ENCODE data around the gene ALDH1L1.
"Not testable (repeated sequence)": the region's sequence is repeated elsewhere in the genome, so short reads cannot be mapped to it uniquely, and the experiment has no call there.

Gene ALDH1L1

GRCh38 chr3:126081618-126082361 is 98.6 kb downstream of the ALDH1L1 start:
- DNase-seq: peak in 1 of 2 donors; percentile 4

- no peak for DNase-seq
These were observed 99.4 kb downstream of the ALDH1L1 start for GRCh38 chr3:126080970-126081369.

GRCh38 chr3:126078866-126079265 is 101.5 kb downstream of the ALDH1L1 start:
- DNase-seq: no peak

GRCh38 chr3:126077754-126078153 is 102.6 kb downstream of the ALDH1L1 start:
- DNase-seq: no peak

GRCh38 chr3:126076140-126076539 is 104.2 kb downstream of the ALDH1L1 start:
- no peak for DNase-seq

- DNase-seq: no peak
These were observed 110.2 kb downstream of the ALDH1L1 start for GRCh38 chr3:126070146-126070545.

GRCh38 chr3:126067959-126068358 is 112.4 kb downstream of the ALDH1L1 start:
- no peak for DNase-seq

GRCh38 chr3:126066676-126067075 is 113.7 kb downstream of the ALDH1L1 start:
- not testable (repeated sequence) for DNase-seq

GRCh38 chr3:126065876-126066275 is 114.5 kb downstream of the ALDH1L1 start:
- DNase-seq: no peak

- peak; percentile 3 to 20 for DNase-seq
These were observed 115.6 kb downstream of the ALDH1L1 start for GRCh38 chr3:126064627-126065258.

GRCh38 chr3:126063358-126063965 is 116.9 kb downstream of the ALDH1L1 start:
- DNase-seq: no peak

GRCh38 chr3:126061301-126062032 is 118.9 kb downstream of the ALDH1L1 start:
- no peak for DNase-seq

GRCh38 chr3:126060613-126061145 is 119.7 kb downstream of the ALDH1L1 start:
- DNase-seq: no peak

GRCh38 chr3:126058666-126059065 is 121.7 kb downstream of the ALDH1L1 start:
- DNase-seq: no peak

- no peak for DNase-seq
These were observed 122.5 kb downstream of the ALDH1L1 start for GRCh38 chr3:126057936-126058335.

GRCh38 chr3:126057501-126057819 is 122.9 kb downstream of the ALDH1L1 start:
- DNase-seq: no peak

- DNase-seq: no peak
These were observed 123.5 kb downstream of the ALDH1L1 start for GRCh38 chr3:126056681-126057500.

GRCh38 chr3:126056088-126056487 is 124.3 kb downstream of the ALDH1L1 start:
- DNase-seq: no peak

GRCh38 chr3:126054870-126055269 is 125.5 kb downstream of the ALDH1L1 start:
- no peak for DNase-seq

- no peak for DNase-seq
These were observed 126.3 kb downstream of the ALDH1L1 start for GRCh38 chr3:126053949-126054569.

Measured in inflammatory macrophage (primary cell).